ENCODE results near the gene FBXL13.
"Not testable (repeated sequence)": the region's sequence is repeated elsewhere in the genome, so short reads cannot be mapped to it uniquely, and the experiment has no call there.

Gene FBXL13

GRCh38 chr7:103074519-103075336, at the start of gene FBXL13, which contains the start of gene ARMC10:
TSS of gene FBXL13 (minus strand) at chr7:103074796.
TSS of gene ARMC10 (plus strand) at chr7:103075140. CDS start at chr7:103075273, 133 bp downstream.
- peak; percentile 85 to 86 for DNase-seq (ENCODE audit: low read depth in 2 of 2)

DNA sequence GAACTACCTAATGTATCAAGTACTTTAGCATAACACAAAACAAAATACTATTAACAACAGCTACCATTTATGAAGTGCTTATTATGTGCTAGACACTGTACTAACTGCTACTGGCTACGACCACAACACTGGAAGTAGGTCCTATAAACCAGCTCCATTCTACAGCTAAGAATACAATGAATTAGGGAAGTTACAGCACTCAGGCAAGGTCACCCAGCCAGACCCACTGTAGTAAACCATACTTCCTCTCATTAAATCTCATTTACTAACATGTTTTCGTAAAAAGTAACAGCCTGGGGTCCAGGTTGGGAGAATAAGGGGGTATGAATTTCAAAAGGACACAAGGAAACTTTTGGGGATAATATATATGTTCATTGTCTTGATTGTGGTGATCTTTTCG, 48.9 kb upstream of the FBXL13 start:
- no peak for DNase-seq (ENCODE audit: low read depth in 2 of 2)

DNA sequence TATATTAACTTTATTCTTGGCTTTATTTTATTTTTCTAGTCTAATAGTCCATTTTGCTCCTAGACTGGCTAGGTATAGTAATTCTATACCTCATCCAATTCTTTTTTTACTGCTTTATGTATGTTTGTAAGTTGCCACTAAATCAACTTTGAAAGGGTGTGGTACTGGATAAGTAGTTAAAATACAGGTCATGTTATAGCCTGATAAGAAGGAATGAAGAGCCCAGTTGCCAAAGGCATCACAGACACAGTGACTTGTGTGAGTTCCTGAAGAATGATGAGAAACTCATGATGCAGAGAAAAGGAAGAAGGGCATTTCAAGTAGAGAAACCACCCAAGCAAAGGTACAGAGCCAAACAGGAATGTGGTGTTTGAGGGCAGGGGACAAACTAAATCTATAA, 47.0 kb upstream of the FBXL13 start:
- DNase-seq (ENCODE audit: low read depth in 2 of 2): no peak

DNA sequence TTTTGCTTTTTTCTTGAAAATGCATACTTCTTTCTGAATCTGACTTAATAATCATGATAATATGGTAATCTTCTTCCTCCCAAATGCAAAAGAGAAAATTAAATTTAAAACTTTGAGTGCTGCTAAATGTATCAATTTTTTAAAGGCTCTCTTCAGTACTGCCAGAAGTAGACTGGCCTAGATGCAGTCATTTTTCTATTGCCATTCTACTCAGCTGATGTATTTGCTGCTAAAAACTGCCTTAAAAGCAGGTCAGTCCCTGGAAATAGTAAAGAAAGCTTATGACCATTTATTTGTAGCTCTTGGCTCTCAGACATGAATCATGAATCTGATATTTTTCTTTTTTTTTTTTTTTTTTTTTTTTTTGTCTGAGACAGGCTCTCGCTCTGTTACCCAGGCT, 45.8 kb upstream of the FBXL13 start:
- no peak for DNase-seq (ENCODE audit: low read depth in 2 of 2)

GRCh38 chr7:103119791-103120291, 45.2 kb upstream of the FBXL13 start:
- DNase-seq (ENCODE audit: low read depth in 2 of 2): no peak

DNA sequence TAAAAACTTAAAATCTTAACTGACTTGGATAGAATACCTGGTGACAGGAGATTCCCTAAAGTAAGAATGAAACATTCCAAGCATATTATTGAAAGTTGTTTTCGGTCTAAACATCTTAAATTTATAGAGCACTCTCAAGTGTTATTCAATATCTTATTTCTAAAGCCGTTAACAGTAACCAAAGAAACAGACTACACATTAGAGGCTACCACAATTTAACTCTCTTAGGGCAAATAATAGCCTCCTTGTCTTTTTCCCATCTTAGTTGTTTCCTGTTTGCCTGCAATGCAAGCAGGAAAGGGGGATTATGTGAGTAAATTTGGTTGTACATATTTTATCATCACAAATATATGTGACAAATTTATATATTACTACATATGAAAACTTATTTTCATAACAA, 42.9 kb upstream of the FBXL13 start:
- DNase-seq (ENCODE audit: low read depth in 2 of 2): no peak

GRCh38 chr7:103116991-103117390, 42.4 kb upstream of the FBXL13 start:
- DNase-seq (ENCODE audit: low read depth in 2 of 2): no peak

DNA sequence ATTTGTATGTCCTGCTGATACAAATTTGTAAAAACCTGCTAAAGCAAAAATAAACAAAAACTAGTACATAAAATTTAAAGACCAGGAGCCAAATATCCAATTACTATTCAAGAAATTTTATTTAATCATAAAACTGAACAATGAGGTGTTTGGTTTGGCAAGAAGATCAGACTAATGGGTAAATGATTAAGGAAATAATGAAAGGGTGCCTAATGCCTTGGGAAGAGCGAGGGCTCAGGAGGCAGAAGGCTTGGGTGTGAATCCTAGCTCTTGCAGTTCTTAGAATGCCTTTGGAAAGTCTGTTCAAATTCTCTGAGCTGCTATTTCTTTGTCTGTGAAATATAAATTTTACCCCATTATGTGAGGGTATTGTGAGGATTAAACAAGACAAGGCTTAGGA, 41.9 kb upstream of the FBXL13 start:
- no peak for DNase-seq (ENCODE audit: low read depth in 2 of 2)

GRCh38 chr7:103115771-103116170, 41.2 kb upstream of the FBXL13 start:
- no peak for DNase-seq (ENCODE audit: low read depth in 2 of 2)

- DNase-seq (ENCODE audit: low read depth in 2 of 2): no peak
Measured at GRCh38 chr7:103114576-103115008, 40.0 kb upstream of the FBXL13 start.

DNA sequence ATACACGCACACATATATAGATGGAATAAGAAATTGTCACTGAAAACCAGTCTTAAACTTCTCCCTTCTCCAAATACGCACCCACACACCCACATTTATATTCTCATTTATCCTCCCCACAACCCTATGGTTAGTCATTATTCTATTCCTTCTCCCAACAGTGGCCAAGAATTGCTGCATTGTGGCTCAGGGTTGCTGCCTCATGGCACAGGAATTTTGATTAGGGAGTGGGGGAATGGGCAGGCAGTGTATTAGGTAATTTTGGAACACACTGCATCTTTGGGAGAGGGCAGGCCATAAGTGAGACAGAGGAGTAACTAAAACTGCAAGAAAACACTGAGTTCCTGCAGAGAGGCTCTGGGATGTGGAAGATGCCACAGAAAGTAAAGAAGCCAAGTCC, 38.6 kb upstream of the FBXL13 start:
- DNase-seq (ENCODE audit: low read depth in 2 of 2): no peak

- not testable (repeated sequence) for DNase-seq (ENCODE audit: low read depth in 2 of 2)
Measured at GRCh38 chr7:103106703-103107070, 32.1 kb upstream of the FBXL13 start.

- DNase-seq (ENCODE audit: low read depth in 2 of 2): no peak
Measured at GRCh38 chr7:103106005-103106702, 31.6 kb upstream of the FBXL13 start.

- no peak for DNase-seq (ENCODE audit: low read depth in 2 of 2)
Measured at GRCh38 chr7:103101543-103101942, 26.9 kb upstream of the FBXL13 start.

GRCh38 chr7:103100348-103100747, 25.8 kb upstream of the FBXL13 start:
- DNase-seq (ENCODE audit: low read depth in 2 of 2): no peak

GRCh38 chr7:103097041-103097440, 22.4 kb upstream of the FBXL13 start:
- DNase-seq (ENCODE audit: low read depth in 2 of 2): no peak

- not testable (repeated sequence) for DNase-seq (ENCODE audit: low read depth in 2 of 2)
Measured at GRCh38 chr7:103095558-103095957, 21.0 kb upstream of the FBXL13 start.

DNA sequence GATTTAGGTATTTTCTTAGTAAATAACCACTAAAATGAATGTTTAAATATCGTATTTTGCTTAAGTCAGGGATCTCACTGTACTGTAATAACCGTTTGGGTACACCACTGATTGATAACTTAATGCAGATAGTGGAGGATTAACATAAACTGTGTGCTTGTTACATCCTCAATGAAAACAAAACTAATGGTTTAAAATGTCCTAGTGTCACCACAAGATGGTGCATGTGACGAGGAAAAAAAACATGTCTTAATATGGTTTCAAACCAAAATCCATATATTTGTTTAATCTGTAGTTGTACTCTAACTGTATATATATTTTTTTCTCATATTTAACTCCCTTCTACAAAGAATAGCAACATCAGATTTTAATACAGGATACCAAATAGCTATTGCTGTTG, 19.5 kb upstream of the FBXL13 start:
- DNase-seq (ENCODE audit: low read depth in 2 of 2): no peak

GRCh38 chr7:103093429-103093828, 18.8 kb upstream of the FBXL13 start:
- no peak for DNase-seq (ENCODE audit: low read depth in 2 of 2)

DNA sequence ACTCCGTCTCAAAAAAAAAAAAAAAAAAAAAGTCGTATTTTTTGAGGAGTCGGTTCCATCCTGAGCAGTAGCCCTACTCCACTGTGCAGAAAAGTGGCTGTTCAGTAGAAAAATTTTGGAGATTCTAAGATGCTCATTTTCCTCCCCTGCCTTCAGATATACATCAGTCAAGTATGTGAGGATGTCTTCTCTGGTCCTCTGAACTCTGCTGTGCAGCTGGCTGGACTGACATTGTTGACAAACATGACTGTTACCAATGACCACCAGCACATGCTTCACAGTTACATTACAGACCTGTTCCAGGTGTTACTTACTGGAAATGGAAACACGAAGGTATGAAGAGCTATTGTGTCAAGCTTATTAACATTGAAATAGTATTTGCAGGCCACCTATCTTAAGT, 17.7 kb upstream of the FBXL13 start:
- not testable (repeated sequence) for DNase-seq (ENCODE audit: low read depth in 2 of 2)

DNA sequence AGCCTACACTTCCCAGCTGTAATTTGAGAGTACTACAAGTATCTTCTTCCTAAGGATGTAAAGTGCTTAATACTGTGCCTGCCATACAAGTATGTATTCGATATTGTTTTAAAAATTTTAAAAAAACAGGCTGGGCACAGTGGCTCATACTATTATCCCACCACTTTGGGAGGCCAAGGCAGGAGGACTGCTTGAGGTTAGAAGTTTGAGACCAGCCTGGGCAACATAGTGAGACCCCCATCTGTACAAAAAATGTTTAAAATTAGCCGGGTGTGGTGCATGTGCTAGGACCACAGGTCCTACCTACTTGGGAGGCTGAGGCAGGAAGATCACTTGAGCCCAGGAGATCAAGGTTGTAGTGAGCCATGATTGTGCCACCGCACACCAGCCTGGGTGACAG, 8.6 kb upstream of the FBXL13 start:
- DNase-seq (ENCODE audit: low read depth in 2 of 2): no peak

- DNase-seq (ENCODE audit: low read depth in 2 of 2): no peak
Measured at GRCh38 chr7:103082497-103082896, 7.9 kb upstream of the FBXL13 start.

DNA sequence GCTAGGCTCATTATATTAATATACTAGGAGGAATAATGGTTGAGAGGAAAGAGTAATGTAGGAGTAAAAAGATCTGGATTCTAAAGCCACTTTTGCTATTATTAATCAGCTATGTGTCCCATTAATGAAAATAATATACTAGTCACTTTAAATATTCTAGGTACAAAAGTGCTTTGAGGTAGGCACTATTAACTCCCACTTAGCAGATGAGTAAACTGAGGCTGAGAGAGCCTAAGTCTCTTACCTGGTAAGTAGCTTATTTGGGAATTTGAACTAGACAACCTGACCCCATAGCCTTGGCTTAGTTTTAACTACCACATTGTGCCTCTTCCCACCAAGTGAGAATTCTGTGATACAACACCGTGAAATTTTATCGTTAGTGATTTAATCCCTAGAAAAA, 6.3 kb upstream of the FBXL13 start:
- no peak for DNase-seq (ENCODE audit: low read depth in 2 of 2)
